ENCODE results near the gene COL27A1.
A peak's percentile ranks its signal among the peaks of the same experiment; 100 is the strongest.

The COL27A1 gene

DNA sequence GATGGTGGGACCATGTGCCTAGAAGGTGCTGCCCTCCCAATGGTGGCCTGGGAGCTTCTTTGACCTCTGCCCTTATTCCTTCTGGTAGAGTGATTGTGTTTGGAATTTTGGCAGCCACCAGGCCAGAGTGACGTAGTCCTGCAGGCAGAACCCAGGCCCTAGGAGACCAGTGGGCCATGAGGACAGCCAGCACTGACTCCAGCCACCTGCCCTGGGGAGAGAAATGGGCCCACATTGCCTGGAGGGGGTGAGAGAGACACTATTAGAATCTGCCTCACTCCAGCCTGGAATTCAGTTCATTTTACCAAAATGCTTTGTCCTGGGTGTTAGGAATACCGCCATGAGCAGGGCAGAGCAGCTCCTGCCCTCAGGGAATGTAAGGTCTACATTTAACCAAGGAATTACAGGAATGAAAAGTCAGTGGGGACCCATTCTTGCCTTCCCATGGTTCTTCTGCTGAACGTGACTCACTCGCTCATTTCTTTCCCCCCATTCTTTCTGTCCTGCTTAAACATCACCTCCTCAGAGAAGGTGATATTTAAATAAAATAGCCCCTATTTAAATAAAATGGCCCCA lies 5.5 kb upstream of the COL27A1 start:
- no peak for DNase-seq

DNA sequence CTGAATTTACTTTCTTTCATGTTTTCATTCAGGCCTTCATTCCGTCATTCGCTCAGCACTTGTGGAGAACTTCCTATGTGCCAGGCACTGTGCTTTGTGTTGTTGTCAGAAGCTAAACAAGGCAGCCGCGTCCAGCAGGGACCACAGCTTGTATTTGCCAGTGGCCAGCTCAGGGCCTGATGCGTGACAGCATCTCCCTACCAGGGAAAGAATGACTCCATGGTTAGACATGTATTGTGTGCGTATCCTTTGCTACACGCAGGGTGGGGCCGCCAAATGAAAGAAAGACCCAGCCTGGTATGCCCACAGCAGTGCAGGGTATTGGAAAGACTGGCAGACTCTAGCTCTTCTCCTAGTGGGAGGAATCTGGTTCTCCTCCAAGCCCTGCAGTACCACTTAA lies 4.7 kb upstream of the COL27A1 start:
- DNase-seq: no peak

DNA sequence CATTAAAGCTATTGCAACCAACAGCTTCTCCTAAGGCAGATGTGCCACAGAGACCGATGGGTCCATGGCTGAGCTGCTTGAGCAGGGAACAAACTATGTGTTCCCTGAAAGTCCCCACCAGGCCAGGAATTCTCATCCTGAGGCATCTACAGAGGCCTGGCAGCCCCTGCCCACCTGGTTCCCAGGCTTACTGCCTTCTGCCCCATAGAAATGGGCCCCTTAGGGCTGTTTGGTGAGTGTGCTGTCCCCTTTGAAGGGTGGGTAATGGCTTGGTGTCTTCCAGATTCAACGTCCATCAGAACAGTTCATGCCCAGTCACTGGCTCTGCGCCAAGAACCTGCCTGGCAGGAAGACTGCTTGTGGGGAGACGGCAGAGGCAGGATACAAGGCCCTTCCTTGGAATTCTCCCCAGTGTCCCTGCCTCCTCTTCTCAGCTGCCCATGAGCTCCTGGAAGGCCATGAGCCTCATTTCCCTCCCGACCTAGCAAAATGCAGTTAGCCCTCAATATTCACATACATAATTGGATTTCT lies 3.8 kb upstream of the COL27A1 start:
- DNase-seq: no peak

DNA sequence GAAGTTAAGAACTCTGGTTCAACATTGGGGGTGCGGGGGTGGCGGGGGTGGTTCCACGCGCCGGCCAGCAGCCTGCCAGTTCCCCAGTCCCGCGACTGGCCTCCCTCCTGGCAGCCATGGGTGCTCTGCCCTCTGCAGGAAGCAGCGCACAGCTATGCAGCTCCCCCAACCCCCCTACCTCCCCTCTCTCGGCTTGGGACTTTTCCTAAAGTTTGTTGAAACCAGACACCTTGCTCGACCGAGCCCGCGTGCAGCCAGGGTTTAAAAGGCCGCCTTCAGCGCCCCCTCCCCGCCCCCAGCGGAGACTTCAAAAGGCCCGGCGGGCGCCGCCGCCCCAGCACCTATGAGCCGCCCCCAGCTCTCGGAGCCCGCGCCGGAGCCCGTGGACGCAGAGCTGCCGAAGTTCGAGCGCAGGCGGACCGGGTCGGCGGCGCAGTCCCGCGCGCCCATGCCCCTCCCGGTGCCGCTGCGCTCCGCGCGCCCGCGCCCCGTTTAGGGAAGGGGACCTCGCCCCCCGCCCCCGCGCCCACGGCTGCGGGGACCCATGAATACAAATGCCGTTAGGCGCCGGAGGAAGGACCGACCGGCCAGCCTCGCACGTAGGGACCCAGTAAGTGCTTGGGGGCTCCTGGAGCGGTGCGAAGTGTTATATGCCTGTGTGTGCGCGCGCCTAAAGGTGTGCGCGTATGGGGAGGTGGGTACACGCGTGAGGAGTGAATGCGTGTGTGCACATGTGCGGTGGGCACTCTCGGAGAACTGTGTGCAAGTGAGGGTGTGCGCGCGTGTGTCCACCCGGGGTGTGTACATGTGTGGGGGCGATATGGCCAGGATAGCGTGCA lies 1.4 kb upstream of the COL27A1 start:
- DNase-seq: no peak

DNA sequence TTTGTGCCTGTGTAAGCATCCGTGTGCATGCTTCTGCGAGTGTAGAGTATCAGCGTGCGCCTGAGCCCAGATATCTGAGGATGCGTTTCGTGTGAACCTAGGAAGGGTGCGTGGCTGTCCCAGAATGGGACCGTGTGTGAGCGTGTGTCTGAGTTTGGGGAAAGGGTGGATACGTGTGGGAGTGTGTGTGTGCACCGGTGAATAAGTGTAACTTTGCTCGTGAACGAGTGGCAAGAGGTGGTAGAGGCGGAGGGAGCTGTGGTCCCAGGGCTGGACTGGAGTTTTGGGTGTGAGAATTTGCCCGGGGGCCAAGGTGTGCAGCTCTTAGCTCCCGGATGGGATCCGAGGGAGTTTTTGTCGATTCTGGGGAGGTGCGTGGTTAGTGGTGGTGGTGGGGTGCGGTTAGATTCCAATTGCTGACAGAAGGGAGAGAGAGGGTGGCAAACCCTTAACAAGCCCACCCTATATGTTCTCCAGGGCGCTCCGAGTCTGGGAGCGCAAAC lies 686 bp upstream of the COL27A1 start:
- DNase-seq: no peak

DNA sequence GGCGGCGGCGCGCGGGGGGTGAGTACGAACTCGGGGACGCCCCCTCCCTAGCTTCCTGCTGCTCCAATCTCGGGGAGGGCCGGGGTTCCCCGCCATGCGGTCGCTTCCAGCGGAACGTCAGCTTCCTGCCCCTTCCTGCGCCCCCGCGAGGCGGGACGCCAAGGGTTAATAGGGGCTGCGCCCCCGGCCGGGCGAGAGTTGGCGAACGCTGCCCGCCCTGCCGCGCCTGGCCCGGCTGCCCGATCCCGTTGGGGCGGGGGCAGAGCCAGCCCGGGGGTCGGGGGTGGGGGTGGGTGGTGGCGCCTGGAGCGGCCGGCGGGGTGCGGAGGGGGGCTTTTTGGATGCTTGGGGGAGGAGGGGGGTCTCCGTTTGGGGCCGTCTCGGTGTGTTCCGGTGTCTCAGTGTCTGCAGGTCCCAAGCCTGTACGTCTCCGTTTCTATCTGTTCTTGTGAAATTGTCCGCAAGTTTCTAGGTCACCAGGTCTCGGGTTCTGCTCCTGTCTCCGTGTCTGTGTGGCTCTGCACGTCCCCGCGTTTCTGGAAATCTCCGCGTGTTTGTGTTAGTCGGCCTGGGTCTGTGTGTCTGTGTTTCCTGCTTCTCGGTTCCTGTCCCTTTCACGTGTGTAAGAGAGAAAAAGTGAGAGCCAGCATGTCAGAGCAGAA lies 789 bp downstream of the COL27A1 start:
- DNase-seq: peak; percentile 18

DNA sequence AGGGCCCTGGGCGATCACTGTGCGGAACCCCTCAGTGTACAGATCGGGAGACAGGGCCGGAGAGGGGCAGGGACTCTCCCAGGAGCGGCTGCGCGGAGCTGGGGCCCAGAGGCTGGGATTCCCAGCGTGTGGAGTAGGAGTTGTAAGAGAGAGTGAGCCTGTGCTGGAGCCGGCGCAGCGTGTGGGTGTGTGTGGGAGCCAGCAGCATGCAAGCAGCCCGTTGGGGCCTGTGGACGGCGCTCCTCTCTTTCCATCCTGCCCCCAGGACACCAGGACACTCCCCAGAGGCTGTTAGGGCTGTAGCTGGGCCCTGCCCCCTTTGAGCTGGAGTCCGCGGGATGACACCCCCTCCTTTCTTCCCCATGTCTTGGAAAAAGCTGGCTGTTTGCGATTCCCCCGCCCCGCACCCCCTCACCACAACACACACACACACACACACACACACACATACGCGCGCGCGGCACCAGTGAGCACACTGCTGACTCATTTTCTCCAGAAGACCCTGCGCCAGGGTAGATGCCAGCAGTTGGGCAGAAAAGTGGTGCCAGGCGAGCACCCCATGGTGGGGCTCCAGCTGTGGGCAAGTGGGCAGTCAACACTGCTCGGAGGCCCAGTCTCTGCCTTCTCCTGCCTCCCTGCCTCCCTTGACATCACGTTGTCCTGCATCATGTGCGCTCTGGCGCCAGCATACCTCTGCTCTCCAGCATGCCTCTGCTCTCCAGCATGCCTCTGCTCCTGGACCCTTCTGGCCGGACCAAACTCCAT lies 1.5 kb downstream of the COL27A1 start:
- no peak for DNase-seq

DNA sequence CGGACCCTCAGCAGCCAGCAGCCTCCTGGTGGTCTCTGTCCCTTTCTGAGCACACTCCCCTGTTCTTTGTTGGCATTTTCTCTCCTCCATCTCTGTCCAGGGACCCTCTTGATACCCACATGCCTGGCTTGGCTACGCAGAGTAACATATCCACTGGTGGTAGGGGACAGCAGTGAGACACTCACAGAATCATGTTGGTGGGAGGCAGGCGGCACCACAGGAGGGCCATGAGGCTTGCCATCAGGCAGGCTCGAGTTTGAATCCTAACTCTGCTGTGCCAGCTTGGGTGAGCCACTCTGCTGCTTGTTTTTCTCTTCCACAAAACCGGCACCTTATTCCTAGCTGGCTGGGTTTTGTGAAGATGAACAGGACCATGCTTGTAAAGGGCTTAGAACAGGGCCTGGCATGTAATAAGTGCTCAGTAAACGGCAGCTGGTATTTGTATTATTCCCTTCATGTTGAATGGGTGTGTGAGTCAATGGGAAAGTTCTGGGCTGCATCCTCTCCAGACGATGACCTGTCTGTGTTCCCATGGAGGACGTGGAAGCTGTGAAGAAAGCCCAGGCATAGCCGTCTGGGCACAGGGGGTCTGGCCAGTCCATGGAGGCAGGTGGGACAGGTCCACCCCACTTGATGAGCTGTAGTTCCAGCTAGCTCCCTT lies 2.3 kb downstream of the COL27A1 start:
- DNase-seq: no peak

DNA sequence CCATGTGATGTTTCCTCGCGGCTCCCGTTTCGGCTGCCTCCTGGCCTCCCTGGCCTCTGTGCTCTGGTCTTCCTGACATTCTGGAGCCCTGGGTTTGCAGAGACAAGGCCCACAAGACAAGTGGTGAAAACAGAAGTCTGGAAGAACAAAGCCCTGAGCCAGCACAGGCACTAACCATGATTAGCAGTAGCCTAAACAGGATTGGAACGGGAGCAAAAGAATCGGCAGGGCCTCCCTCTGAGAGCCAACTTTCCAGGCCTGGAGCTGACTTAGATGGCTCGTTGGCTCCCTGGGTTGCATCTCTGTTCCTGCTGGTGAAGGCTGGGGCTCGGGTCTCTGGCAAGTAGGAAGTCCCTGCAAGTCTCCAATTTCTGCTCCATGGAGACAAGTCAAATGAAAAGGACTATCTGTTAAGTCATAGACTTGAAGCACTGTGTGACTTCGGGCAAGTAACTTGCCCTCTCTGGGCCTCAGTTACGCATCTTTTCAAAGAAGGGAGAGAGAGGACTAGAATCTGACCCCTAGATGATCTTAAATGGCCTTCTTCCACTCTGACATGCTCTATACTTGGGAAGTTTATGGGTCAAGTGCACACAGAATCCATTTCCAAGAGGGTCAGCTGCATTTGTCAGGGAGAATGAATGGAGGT lies 3.3 kb downstream of the COL27A1 start:
- no peak for DNase-seq

DNA sequence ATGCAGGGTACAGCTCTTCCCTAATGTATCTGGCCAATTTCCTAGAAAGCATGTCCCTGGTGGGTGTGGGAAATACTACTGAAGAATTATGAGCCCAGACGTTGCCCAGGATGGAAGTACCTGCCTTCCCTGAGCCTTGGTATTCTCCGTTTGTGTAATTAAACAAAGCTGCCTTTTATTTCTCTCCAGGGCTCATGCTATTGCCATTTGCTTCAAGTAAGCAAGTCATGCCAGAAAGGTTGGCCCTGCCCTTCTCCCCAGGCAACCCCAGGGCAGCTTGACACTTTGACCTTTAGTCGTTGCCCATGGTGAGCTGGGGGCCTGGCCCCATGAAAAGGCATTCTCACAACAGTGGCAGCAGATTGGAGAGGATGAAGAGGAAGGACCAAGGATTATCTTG lies 4.4 kb downstream of the COL27A1 start:
- no peak for DNase-seq

DNA sequence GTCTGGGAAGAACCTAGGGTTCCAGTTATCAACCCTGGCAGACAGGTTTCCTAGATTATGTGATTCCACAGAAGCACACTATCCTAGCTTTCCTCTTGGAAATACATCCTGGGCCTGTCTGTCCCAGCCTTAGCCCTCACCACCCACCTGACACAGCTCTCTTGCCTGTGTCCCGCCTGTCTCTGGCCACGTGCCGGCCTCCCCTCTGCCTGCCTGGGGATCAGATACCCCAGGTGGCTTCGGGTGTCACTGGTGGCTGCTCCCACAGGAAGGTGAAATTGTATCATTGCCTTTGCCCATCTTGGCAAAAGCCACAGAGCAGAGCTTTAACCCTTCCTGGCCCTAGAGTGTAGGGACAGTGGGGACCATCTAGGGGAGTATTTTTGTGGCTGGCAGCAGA lies 6.2 kb downstream of the COL27A1 start:
- no peak for DNase-seq

DNA sequence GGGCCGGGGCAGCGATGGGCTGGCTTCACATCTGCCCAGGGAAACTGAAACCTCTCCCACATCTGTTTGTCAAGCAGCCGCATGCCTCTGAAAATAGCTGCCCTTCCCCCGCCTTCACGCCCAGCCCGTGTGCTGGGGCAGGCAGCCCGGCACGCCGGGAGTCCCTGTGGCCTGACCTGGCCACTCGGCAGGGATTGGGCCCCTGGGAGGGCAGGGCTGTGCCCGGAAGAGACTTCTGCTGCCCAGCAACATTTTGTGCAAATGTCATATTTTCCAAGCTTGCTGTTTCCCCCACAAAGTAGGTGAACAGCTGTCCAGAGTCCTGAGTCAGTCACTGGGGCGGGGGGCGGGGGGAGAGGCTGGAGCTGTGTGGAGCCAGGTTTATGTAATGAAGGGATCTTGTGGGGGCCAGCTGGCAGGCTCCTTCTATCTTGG lies 8.2 kb downstream of the COL27A1 start:
- DNase-seq: no peak

DNA sequence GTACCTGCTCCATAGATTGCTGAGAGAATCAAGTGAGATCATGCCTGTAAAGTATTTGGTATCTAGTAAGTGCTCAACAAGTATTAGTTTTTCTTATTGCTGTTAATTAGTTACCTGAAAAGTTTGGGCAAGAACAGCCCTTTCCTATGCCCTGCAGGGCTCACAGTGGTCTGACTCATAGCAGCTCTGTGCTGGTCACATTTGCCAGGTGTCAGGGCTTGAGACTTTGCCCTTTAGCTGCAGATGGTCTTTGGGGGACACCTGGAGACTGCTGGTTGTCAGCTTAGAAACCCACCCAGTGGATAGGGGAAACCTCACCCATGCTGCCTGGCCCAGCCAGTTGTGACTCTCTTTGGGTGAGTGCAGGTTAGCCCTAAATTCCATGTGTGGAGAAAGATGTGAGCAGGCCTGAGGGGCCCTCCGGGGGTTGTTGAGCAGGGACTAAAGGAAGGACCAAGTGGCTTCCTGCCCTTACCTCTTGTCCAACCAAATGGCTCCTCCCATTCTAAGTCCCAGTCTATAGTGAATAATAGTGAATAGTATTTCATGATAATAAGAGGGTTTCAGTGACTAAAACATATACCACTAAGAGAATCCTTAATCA lies 9.0 kb downstream of the COL27A1 start:
- no peak for DNase-seq

DNA sequence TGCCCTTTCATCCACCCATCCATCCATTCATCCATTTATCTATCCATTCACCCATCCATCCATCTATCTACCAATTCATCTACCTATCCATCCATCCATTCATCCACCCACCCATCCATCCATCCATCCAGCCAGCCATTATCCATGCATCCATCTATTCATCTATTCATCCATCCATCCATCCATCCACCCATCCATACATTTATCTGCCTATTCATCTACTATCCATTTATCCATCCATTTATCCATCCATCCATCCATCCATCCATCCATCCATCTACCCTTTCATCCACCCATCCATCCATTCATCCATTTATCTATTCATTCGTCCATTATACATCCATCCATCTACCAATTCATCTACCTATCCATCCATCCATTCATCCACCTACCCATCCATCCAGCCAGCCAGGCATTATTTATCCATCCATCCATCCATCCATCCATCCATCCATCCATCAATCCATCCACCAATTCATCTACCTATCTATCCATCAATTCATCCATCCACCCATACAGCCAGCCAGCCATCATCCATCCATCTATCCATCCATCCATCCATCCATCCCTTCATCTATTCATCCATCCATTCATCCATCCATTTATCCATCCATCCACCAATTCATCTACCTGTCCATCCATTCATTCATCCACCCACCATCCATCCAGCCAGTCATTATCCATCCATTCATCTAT lies 10.2 kb downstream of the COL27A1 start:
- DNase-seq: no peak

DNA sequence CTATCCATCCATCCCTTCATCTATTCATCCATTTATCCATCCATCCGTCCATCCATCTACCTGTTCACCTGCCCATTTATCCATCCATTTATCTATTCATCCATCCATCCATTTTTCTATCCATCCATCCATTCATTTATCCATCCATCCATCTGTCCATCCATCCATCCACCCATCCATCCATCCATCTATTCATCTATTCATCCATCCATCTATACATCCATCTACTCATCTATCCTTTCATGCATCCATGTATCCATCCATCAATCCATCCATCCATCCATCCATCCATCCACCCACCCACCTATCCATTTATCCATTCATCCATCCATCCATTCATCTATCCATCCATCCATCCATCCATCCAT lies 10.8 kb downstream of the COL27A1 start:
- no peak for DNase-seq

DNA sequence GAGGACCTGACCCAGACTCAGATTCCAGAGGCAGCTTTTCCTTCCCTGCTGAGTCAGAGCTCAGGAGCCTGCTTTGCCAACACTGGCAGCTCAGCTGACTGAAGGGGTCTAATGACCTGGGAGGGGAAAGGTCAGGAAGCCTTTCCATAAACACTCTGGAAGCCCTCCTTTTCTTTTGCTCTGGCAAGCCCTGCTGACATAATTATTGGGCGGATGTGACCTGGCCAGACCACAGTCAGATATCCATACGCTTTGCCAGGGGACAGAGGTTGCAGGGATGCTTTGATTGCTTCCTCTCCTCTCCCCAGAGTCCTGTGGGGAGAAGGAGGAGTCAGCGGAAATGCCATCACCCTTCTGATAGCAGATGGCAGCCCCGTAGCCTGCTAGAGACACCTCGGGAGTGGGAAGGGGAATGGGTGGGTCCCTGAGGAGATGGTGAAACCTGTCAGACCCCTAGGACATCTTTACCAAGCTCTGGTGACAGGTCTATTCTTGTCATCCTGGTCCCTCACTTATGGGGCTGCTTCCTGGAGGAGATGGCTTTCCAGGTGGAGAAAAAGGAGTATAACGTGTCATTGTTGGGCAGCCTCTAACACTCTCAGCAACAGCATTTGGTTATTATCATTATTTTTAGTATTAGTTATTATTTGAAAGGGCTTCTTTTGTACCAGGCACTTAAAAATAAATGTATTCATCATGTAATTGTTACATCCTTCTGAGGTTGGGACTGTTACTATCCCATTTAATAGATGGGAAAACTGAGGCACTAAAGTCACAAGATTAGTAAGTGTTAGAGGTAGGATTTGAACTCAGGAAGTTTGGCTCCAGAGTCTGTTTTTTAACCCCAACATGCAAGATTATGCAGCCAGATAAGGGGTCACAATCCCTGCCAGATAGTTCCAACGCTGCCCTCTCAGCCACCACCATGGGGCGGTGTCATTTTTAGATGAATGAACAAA lies 11.6 kb downstream of the COL27A1 start:
- no peak for DNase-seq

DNA sequence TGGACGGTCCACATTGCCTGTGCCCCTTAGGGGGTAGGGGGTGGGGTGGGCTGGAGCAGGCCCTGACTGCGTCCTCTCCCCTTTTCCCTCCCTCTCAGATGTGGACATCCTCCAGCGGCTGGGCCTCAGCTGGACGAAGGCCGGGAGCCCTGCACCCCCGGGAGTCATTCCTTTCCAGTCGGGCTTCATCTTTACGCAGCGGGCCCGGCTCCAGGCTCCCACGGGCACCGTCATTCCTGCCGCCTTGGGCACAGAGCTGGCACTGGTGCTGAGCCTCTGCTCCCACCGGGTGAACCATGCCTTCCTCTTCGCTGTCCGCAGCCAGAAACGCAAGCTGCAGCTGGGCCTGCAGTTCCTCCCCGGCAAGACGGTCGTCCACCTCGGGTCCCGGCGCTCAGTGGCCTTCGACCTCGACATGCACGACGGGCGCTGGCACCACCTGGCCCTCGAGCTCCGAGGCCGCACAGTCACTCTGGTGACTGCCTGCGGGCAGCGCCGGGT lies 12.3 kb downstream of the COL27A1 start:
- no peak for DNase-seq

DNA sequence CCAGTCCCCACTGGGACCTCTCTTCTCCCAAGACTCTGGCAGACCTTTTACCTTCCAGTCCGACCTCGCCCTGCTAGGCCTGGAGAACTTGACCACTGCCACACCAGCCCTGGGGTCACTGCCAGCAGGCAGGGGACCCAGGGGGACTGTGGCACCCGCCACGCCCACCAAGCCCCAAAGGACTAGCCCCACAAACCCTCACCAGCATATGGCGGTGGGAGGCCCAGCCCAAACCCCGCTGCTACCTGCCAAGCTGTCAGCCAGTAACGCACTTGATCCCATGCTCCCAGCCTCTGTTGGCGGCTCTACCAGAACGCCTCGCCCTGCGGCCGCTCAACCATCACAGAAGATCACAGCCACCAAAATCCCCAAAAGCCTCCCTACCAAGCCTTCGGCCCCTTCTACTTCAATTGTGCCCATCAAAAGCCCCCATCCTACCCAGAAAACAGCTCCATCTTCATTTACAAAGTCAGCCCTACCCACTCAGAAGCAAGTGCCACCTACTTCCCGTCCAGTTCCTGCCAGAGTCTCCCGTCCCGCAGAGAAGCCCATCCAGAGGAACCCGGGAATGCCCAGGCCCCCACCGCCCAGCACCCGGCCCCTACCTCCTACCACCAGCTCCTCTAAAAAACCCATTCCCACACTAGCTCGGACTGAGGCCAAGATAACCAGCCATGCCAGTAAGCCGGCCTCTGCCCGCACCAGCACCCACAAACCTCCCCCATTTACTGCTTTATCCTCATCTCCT lies 13.1 kb downstream of the COL27A1 start:
- DNase-seq: no peak
